ENCODE data around the gene RNF113A.
"Not testable (repeated sequence)": the region's sequence is repeated elsewhere in the genome, so short reads cannot be mapped to it uniquely, and the experiment has no call there.

The RNF113A gene

DNA sequence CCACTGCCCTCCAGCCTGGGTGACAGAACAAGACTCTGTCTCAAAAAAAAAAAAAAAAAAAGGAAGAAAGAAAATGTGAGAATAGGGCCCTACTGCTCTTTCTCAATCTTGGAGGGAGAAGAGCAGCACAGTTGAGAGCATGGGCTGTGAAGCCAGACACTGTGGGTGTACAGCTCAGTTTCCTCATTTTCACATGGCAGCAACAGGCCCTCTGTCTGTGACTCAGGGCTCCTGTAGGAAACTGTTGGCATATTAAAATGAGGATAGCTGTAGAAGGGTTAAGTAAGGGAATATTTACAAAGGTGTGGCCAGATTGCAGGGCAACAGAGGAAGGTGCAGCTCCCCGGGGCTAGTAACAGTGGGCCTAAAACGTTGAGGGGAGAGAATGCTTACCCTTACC, 27.6 kb upstream of the RNF113A start:
- no peak overlapping the region for H3K27ac ChIP-seq
- no peaks in the 10 kb centered on the region for H3K27me3 ChIP-seq (ENCODE audit: insufficient read depth, low read depth, severe bottlenecking)
- DNase-seq: no peak
- no peaks in the 10 kb centered on the region for H3K36me3 ChIP-seq
- TF ChIP-seq, protein P1, sequence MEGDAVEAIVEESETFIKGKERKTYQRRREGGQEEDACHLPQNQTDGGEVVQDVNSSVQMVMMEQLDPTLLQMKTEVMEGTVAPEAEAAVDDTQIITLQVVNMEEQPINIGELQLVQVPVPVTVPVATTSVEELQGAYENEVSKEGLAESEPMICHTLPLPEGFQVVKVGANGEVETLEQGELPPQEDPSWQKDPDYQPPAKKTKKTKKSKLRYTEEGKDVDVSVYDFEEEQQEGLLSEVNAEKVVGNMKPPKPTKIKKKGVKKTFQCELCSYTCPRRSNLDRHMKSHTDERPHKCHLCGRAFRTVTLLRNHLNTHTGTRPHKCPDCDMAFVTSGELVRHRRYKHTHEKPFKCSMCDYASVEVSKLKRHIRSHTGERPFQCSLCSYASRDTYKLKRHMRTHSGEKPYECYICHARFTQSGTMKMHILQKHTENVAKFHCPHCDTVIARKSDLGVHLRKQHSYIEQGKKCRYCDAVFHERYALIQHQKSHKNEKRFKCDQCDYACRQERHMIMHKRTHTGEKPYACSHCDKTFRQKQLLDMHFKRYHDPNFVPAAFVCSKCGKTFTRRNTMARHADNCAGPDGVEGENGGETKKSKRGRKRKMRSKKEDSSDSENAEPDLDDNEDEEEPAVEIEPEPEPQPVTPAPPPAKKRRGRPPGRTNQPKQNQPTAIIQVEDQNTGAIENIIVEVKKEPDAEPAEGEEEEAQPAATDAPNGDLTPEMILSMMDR (IDR thresholded peaks at IDR 0.05; ENCODE audit: low read depth, low read length): no peak
- no peaks in the 10 kb centered on the region for H3K9me3 ChIP-seq (ENCODE audit: severe bottlenecking)
- H3K4me3 ChIP-seq (ENCODE audit: low read depth, low read length): no peak overlapping the region

DNA sequence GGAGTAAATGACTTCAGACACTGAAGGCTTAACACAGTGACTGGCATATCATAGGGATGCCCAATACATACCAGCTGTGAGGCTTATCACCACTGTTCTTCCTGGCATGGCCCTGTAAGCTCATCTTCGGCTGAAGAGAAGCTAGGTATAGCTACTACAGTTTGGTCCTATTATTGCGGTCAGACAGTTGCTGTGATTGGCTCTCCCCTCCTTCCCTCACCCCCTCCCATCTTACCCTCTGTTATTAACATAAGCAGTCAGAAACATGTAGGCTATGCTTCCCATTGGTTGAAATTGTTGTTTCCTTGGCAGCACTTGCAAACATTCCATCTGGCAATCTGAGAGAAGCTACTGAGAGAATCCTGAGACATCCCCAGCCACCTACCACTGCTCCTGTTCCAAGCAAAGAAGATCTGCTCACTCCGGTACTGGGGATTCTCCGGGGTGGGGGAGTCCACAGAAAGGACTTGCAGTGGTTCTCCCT, 24.4 kb upstream of the RNF113A start, which contains the start of gene AKAP14:
Gene AKAP14 (plus strand): TSS at position 51 of the 484 bp plus-strand sequence. CDS start 7,331 bp downstream, outside the sequence.
- Histone ChIP-seq H3K9me3 (ENCODE audit: severe bottlenecking) (no peaks in the 10 kb centered on the region), H3K4me3 (ENCODE audit: low read depth, low read length) (no peak within 1 kb of the TSS), H3K27me3 (ENCODE audit: insufficient read depth, low read depth, severe bottlenecking) (peaks cover 8% of the 10 kb centered on the region), H3K36me3 (no peaks in the 10 kb centered on the region), H3K27ac (no peak within 1 kb of the TSS)
- no peak for DNase-seq
- TF ChIP-seq, protein P1 (IDR thresholded peaks at IDR 0.05; ENCODE audit: low read depth, low read length): no peak

DNA sequence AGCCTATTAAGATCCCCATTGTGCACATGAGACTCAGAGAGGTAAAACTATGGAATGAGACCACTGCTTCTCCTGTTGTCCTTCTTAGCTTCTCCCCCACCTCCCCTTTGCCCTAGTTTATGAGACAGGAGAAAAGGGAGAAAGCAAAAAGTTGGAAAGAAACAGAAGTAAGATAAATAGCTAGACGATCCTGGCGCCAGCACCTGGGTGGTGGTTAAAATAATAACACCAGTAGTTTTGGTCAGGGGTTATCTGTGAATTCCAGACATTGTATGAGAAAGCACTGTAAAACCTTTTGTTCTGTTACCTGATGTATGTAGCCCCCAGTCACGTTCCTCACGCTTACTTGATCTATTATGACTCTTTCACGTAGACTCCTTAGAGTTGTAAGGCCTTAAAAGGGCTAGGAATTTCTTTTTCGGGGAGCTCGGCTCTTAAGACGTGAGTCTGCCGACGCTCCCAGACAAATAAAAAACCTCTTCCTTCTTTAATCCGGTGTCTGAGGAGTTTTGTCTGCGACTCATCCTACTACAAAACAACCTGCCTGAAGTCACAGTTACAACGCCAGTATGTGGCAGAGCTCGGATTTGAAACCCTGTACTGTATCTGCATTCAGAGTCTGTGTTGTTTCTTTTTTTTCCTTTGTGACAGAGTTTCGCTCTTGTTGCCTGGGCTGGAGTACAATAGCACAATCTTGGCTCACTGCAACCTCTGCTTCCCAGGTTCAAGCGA, 20.6 kb upstream of the RNF113A start:
- not testable (repeated sequence) for H3K36me3 ChIP-seq; H3K9me3 ChIP-seq (ENCODE audit: severe bottlenecking); H3K4me3 ChIP-seq (ENCODE audit: low read depth, low read length); H3K27me3 ChIP-seq (ENCODE audit: insufficient read depth, low read depth, severe bottlenecking); DNase-seq; H3K27ac ChIP-seq

DNA sequence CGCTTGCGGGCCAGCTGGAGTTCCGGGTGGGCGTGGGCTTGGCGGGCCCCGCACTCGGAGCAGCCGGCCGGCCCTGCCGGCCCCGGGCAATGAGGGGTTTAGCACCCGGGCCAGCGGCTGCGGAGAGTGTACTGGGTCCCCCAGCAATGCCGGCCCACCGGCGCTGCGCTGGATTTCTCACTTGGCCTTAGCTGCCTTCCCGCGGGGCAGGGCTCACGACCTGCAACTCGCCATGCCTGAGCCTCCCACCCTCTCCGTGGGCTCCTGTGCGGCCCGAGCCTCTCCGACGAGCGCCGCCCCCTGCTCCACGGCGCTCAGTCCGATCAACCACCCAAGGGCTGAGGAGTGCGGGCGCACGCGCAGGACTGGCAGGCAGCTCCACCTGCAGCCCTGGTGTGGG, 19.1 kb upstream of the RNF113A start:
- H3K27me3 ChIP-seq (ENCODE audit: insufficient read depth, low read depth, severe bottlenecking); H3K27ac ChIP-seq; H3K4me3 ChIP-seq (ENCODE audit: low read depth, low read length); H3K36me3 ChIP-seq; H3K9me3 ChIP-seq (ENCODE audit: severe bottlenecking); DNase-seq: not testable (repeated sequence)

DNA sequence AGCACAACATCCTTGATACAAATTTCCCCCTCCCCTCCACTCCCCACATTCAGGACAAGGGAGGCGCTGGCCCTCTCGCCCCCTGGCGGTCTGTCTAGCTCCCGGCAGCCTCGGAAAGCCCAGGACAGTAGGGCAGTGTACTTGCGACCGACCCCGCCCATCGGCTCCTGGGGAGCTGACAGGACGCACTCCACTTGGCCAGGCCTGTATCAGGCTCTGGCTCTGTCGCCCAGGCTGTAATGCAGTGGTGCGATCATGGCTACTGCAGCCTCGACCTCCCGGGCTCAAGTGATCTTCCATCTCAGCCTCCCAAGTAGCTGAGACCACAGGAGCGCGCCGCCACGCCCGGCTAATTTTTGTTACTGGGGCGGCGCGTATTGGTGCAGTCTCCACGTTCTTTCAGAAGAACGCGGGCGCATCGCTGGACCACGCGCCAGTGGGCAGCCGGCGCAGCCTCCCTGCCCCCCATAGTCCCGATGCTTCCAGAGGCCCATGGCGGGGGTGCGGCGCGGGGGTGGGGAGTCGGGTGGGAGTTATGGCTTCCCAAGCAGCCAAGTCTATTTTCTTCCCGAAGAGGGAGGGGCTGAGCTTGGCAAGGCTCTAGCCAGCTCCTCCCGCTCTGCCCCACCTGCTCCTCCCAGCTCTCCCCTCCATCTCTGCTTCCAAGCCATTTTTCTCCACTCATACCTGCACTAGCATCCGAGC, 16.3 kb upstream of the RNF113A start:
- Histone ChIP-seq H3K27me3 (ENCODE audit: insufficient read depth, low read depth, severe bottlenecking) (peaks cover 8% of the 10 kb centered on the region), H3K27ac (no peak overlapping the region), H3K9me3 (ENCODE audit: severe bottlenecking) (no peaks in the 10 kb centered on the region), H3K36me3 (no peaks in the 10 kb centered on the region), H3K4me3 (ENCODE audit: low read depth, low read length) (peak overlapping the region; percentile 53)
- DNase-seq: peak; percentile 88
- TF ChIP-seq, protein P1 (IDR thresholded peaks at IDR 0.05; ENCODE audit: low read depth, low read length): peak; percentile 75

DNA sequence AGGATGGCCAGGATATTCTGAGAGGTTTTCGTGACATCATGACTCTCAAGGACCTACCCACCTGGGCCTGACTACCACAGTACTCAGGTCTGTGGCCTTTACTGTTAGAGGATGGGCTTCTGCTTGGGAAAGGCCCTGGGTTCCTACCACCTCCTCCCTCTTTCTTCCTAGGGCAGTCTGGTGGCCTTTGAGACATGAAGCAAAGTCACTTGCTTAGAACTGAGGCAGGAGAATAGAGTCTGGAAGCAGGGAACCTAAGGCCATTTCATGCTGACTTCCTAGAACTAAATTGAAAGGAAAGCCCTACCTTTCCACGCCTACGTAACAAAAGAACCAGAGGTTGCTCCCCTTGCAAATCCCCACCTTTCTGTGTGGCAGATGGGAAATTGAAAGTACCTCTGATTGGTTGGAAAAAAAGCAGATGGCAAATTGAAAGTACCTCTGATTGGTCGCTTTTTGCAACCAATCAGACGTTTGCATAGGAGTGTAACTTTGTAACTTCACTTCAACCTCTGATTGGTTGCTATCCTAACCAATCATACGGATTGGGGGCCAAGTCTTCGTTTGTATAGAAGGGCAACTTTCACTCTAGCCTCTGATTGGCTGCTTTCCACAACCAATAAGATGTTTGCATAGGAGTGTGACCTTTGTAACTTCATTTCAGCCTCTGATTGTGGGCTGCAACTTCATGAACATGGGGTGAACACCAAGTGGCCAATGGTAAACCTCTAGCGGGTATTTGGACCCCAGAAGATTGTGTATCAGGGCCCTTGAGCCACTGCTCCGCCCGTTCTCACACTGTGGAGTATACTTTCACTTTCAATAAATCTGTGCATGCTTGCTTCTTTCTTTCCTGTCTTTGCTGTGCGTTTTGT, 14.3 kb upstream of the RNF113A start:
- H3K27ac ChIP-seq: no peak overlapping the region
- no peak overlapping the region for H3K4me3 ChIP-seq (ENCODE audit: low read depth, low read length)
- H3K36me3 ChIP-seq: no peaks in the 10 kb centered on the region
- no peaks in the 10 kb centered on the region for H3K9me3 ChIP-seq (ENCODE audit: severe bottlenecking)
- TF ChIP-seq, protein P1 (IDR thresholded peaks at IDR 0.05; ENCODE audit: low read depth, low read length): no peak
- H3K27me3 ChIP-seq (ENCODE audit: insufficient read depth, low read depth, severe bottlenecking): no peaks in the 10 kb centered on the region
- DNase-seq: no peak

All from WERI-Rb-1 (cell line).